K562 (cell line): ENCODE data around the gene ARL8A. TPM values are rescaled to one million over a fixed set of nuclear protein-coding genes. Genes with fewer than 3 reads are reported as not detected.

ENCODE experiments used
- ARID4B ChIP-seq: sonication (generic); formaldehyde crosslinking; IDR thresholded peaks from 2 replicates; pipeline ENCODE4 v1.8.0; 2022; ENCODE audit warnings: mild to moderate bottlenecking, missing genetic modification reagents
- C11orf30 ChIP-seq: fragments of 450-650 bp; IDR thresholded peaks from 2 replicates; pipeline ENCODE4 v1.6.1; 2016; ENCODE audit warnings: low read depth, mild to moderate bottlenecking
- CC2D1A ChIP-seq: fragments of 450-650 bp; IDR thresholded peaks from 2 replicates; pipeline ENCODE4 v1.6.1; 2017; ENCODE audit warnings: mild to moderate bottlenecking
- DACH1 ChIP-seq: fragments of 450-650 bp; IDR thresholded peaks from 2 replicates; pipeline ENCODE4 v1.6.1; 2018; ENCODE audit not compliant: partially characterized antibody
- NCOR1 ChIP-seq: fragments of 450-650 bp; IDR thresholded peaks from 2 replicates; pipeline ENCODE4 v1.6.1; 2016; ENCODE audit warnings: mild to moderate bottlenecking, moderate library complexity
- OTX1 ChIP-seq: fragments of 450-650 bp; formaldehyde crosslinking; IDR thresholded peaks from 2 replicates; pipeline ENCODE4 v1.4.0; 2022; ENCODE audit warnings: mild to moderate bottlenecking
- PRMT5 ChIP-seq: sonication (generic); formaldehyde crosslinking; IDR thresholded peaks from 2 replicates; pipeline ENCODE4 v1.5.0; 2020; ENCODE audit warnings: missing genetic modification reagents
- TSC22D4 ChIP-seq: fragments of 450-650 bp; IDR thresholded peaks from 2 replicates; pipeline ENCODE4 v1.6.1; 2016; ENCODE audit warnings: missing genetic modification characterization, missing biosample characterization, control low read depth
- ZC3H11A ChIP-seq: IDR thresholded peaks from 2 replicates; pipeline ENCODE4 v1.6.1; 2012; ENCODE audit warnings: low read depth, low read length, improper control_type of control experiment
- polyA plus RNA-seq, 8 experiments: library from polyadenylated mRNA; depleted of rRNA in 4 of 8; stranded (reverse) in 5 of 8; unstranded in 3 of 8; fragments of >200 nt; fragmentation: Nextera tagmentation in 2 of 8; fragmentation: Illumina TruSeq in 1 of 8; extraction: Ambion mirVana in 2 of 8; extraction: Trizol in 1 of 8; gene quantifications; 2 replicates each; pipeline versions ENCODE4 v1.2.1 to v1.2.3, GENCODE V29; 2011 to 2014; ENCODE audit warnings: inconsistent platforms in 1 of 8, missing spikeins in 1 of 8
- total RNA-seq, 7 experiments: library from RNA; depleted of rRNA in 6 of 7; stranded (reverse); fragments of >200 nt in 6 of 7; fragmentation: Illumina TruSeq in 2 of 7; extraction: Trizol in 2 of 7; gene quantifications; 2 replicates each; pipeline versions ENCODE4 v1.2.1 to v1.2.3, GENCODE V29; 2011 to 2021; ENCODE audit warnings: low replicate concordance in 1 of 7
- TF ChIP-seq, protein P1 (sequence below): fragments of 450-650 bp; IDR thresholded peaks from 2 replicates; pipeline ENCODE4 v1.6.1; 2018; ENCODE audit not compliant: partially characterized antibody
- TF ChIP-seq, protein P2 (sequence below), 3 experiments: fragments of 200-800 bp in 1 of 3; sonication (Bioruptor generic) in 1 of 3; sonication (generic) in 1 of 3; formaldehyde crosslinking in 1 of 3; IDR thresholded peaks; 2 replicates each; pipeline versions ENCODE4 v1.6.1 to v1.8.0; 2016 to 2022; ENCODE audit warnings: mild to moderate bottlenecking in 2 of 3, missing compliant biosample characterization in 2 of 3, missing genetic modification characterization in 2 of 3, missing genetic modification reagents in 1 of 3
- TF ChIP-seq, protein P3 (sequence below): fragments of 150-350 bp; IDR thresholded peaks from 2 replicates; pipeline ENCODE4 v1.6.1; 2014; ENCODE audit warnings: low read depth, mild to moderate bottlenecking, low read length, borderline replicate concordance

ARL8A gene
- total and polyA plus RNA-seq, 9 of the 15 experiments (the other 6 are each of a cell fraction or from before 2014, with no cell fraction given) = 0.17 to 27.3 (median 15.6) TPM

DNA sequence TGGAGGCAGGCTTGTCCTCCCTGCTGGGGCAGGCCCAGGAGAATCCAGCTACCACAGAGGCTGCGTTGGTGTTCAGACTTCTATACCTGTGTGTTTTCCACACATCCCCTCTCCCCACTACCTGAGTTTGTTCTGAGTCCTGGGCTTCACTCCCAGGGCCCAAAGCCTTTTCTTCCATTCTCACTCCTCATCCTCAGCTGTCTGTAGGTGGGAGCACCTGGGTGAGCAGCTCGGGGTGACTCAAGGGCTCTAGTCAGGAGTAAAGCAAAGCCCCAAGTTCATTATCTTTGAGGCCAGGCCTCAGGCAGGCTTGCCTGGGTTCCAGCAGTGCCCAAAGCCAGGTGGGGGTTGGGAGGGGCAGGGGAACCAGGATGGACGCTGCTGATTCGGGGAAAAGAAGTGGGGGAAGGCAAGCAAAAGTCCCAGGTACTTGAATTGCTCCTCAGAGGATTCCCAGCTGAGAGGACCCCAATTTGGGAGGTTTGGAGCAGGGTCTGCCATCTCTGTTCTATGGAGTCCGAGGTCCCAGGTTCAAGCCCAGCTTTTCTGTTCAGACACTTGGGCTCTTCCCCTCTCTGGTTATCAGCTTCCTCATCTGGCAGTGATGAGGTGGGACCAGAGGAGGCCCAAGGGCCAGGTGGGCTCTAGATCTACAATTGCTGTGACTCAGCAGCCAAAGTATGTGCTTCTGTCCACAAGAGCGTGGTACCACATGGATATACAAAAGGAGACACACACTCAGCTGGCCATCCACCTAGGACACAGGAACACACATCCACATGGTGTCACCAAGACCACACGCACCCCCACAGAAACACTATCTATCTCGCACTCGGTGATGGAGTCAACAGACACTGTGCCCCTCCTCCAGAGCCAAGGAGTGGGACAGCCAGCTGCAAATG, 21.7 kb upstream of the ARL8A start (continued):
- TF ChIP-seq ZC3H11A = no peak
- TF ChIP-seq OTX1 (CRISPR knock-in tag) = no peak
- TF ChIP-seq DACH1 = no peak
- TF ChIP-seq PRMT5 (CRISPR knock-in tag) = no peak
- TF ChIP-seq TSC22D4 (tag) = no peak
- peak; percentile 27; the same call in 1 of the 2 replicates for TF ChIP-seq CC2D1A
- TF ChIP-seq, protein P1, sequence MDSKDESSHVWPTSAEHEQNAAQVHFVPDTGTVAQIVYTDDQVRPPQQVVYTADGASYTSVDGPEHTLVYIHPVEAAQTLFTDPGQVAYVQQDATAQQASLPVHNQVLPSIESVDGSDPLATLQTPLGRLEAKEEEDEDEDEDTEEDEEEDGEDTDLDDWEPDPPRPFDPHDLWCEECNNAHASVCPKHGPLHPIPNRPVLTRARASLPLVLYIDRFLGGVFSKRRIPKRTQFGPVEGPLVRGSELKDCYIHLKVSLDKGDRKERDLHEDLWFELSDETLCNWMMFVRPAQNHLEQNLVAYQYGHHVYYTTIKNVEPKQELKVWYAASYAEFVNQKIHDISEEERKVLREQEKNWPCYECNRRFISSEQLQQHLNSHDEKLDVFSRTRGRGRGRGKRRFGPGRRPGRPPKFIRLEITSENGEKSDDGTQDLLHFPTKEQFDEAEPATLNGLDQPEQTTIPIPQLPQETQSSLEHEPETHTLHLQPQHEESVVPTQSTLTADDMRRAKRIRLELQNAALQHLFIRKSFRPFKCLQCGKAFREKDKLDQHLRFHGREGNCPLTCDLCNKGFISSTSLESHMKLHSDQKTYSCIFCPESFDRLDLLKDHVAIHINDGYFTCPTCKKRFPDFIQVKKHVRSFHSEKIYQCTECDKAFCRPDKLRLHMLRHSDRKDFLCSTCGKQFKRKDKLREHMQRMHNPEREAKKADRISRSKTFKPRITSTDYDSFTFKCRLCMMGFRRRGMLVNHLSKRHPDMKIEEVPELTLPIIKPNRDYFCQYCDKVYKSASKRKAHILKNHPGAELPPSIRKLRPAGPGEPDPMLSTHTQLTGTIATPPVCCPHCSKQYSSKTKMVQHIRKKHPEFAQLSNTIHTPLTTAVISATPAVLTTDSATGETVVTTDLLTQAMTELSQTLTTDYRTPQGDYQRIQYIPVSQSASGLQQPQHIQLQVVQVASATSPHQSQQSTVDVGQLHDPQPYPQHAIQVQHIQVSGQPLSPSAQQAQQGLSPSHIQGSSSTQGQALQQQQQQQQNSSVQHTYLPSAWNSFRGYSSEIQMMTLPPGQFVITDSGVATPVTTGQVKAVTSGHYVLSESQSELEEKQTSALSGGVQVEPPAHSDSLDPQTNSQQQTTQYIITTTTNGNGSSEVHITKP = peak; percentile 91
- peak; percentile 45 for TF ChIP-seq C11orf30
- TF ChIP-seq, protein P2, sequence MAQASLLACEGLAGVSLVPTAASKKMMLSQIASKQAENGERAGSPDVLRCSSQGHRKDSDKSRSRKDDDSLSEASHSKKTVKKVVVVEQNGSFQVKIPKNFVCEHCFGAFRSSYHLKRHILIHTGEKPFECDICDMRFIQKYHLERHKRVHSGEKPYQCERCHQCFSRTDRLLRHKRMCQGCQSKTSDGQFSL (CRISPR knock-in tag; IDR thresholded peaks at IDR 0.05) = peak; percentile 86
- TF ChIP-seq, protein P2 (tag; IDR thresholded peaks at IDR 0.05) = no peak; a peak in 1 of 4 replicates
- peak; percentile 67 for TF ChIP-seq NCOR1
- no peak for TF ChIP-seq ARID4B (CRISPR knock-in tag)
- TF ChIP-seq, protein P3, sequence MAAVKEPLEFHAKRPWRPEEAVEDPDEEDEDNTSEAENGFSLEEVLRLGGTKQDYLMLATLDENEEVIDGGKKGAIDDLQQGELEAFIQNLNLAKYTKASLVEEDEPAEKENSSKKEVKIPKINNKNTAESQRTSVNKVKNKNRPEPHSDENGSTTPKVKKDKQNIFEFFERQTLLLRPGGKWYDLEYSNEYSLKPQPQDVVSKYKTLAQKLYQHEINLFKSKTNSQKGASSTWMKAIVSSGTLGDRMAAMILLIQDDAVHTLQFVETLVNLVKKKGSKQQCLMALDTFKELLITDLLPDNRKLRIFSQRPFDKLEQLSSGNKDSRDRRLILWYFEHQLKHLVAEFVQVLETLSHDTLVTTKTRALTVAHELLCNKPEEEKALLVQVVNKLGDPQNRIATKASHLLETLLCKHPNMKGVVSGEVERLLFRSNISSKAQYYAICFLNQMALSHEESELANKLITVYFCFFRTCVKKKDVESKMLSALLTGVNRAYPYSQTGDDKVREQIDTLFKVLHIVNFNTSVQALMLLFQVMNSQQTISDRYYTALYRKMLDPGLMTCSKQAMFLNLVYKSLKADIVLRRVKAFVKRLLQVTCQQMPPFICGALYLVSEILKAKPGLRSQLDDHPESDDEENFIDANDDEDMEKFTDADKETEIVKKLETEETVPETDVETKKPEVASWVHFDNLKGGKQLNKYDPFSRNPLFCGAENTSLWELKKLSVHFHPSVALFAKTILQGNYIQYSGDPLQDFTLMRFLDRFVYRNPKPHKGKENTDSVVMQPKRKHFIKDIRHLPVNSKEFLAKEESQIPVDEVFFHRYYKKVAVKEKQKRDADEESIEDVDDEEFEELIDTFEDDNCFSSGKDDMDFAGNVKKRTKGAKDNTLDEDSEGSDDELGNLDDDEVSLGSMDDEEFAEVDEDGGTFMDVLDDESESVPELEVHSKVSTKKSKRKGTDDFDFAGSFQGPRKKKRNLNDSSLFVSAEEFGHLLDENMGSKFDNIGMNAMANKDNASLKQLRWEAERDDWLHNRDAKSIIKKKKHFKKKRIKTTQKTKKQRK = no peak
